NCI-H2081 treated with DMSO at 0.1 percent for 48 hours (cell line): Measurements from ENCODE around the gene NUDT1.

Experiments
- DNase-seq: peaks from one replicate; lab custom pipeline; 2025; lab: John Stamatoyannopoulos, UW

NUDT1 gene

DNA sequence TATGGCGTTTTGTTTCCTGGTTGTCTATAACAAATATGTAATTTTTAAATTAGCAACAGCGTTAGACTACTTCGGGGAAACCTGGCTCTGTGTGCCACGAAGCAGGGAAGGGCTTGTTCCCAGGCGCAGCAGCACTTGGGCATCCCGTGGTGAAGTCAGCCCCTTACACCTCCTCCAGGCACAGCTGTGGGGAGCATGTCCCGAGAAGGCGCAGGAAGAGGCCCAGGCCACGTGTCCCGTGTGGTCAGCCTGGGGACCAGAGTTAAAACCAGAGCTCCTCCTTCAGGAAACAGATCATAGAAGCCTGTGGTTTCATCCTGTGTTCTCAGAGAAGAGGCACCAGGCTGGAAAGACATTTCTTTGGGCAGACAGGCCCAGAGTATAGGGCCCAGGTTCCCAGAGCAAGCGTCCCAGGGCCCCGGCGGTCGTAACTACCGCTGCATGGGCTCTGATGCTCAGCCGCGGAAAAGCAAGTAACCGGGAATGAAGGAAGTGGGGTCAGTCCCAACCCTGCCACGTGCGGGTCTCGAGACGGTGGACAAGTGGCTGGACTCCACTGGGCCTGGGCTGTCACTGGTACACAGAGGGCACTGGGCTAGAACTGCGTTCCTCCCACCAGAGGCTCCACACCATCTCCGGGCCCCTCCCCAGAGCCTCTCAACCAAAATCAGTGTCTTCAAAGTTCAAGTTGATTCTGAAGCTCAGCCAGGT, 7.1 kb downstream of the NUDT1 start:
- no peak for DNase-seq

- no peak for DNase-seq
These were observed 7.8 kb downstream of the NUDT1 start for GRCh38 chr7:2249744-2250323.

DNA sequence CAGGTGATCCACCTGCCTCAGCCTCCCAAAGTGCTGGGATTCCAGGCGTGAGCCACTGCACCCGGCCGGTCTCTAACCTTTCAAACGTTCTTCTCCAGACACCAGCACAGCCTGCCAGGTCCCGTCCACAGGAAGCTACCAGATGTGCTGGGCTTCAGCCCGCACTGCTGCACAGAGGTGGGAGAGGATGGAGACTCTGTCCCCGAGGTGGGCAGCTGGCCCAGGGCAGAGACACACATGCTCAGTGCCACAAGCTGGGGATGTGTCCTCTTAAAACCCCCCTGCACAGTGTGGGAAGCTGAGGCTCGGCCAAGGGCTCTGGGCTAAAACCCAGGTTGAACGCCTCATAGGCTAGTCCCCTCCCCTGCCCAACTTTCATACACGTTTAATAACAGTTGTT, 9.4 kb downstream of the NUDT1 start:
- DNase-seq = no peak

GRCh38 chr7:2251841-2252771, 10.1 kb downstream of the NUDT1 start:
- DNase-seq = no peak

GRCh38 chr7:2253021-2253420, 11.0 kb downstream of the NUDT1 start:
- no peak for DNase-seq

GRCh38 chr7:2253525-2254244, 11.7 kb downstream of the NUDT1 start:
- DNase-seq = no peak

DNA sequence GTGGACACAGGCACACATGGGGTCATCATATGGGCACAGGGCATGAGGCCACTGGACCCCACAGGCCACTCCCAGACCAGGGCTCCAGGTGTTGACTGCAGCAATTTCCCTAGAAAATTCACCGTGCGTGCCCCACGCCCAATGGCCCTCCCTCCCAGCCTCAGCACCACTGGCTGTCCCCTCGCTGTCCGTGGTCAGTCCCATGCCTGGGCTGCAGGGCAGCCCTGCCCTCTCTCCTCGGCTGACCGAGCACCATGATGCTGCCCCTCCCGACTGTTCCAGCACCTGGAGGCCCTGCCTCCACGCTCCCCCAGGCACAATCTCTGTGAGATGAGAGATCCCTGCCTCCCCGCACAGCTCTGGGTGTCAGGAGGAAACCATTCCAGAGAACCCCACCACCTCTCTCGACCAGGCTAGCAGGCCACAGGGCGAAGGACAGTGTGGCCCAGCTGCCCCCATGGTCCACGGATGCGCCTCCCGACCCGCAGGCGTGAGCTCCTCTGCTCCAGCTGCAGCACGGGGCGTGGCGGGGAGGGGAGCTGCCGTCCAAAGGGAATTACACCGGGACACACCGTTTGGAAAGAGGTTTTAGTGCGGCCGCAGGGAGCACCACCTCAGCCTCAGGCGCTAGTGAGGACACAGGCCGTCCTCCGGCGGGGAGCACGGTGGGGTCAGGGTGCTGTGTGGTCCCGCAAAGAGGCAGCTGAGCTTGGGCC, 12.6 kb downstream of the NUDT1 start:
- no peak for DNase-seq

DNA sequence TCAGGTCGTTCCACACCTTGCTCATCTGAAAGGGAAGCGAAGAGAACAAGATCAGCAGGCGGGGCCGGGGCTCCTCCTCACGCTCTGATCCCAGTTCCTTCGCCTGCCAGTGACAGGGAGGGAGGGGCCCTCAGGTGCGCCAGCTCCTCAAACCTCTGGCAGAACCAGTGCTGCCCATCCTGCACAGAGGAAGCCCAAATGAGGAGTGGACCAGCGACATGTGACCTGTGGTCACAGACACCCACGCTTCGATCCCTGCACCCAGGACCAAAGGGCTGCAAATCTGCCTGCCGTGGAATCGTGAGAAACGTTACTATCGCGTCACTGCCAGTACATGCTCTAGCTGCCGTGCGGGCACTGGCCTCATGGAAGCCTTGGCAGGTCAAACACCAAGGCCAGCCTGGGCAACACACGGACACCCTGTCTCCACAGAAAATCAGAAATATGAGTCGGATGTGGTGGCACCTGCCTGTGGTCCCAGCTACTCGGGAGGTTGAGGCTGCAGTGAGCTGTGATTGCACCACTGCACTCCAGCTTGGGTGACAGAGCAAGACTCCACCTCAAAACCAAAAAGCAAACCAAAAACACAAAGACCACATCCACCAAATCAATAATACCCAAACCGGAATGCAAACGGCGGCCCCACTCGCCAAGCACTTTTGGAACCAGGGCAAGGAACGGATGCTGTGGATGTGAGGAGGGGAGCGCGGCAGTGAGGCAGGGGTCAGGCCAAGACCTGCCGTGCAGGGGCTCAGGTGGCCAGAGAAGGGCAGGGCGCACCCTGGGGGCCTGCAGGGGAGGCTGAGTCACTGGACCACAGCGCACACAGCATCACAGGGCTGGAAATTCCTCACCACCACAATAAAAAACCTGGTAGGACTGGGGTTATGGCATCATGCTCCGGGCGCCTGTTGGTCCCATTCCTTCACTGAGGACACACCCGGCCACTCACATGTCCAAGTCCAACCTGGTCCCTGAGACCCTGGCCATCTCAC, 13.4 kb downstream of the NUDT1 start:
- DNase-seq = no peak

DNA sequence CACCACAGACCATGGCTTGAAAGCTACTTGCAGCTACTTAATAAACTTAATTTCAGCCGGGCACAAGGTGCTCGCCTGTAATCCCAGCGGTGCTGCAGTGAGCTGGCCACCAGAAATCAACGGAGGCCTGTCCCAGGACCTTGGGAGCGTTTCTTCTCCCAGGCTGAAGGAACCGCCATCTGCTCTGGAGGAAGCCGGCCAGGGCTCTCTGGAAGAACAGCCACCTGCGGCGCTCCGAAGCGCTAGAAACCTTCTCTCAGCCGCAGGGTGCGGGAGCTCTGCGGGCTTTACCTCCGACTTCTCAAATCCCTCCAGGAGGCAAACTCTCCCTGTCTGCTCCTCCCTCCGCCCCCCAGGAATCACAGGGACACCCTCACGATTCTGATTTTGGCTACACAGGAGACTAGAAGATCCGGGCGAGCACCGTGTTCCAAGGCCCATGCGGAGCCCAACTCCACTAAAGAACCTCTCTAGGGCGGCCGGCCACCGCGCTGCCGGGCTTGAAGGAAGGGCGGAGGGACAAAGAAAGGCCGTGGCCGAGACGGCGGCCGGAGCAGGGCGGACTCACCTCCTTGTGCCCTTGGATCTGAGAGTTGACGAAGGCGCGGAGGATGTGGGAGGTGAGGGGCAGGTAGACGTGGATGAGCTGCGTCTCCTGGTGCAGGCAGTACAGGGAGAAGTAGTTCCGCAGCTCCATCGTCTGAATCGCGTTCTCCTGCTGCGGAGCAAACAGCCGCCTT, 14.4 kb downstream of the NUDT1 start:
- no peak for DNase-seq

DNA sequence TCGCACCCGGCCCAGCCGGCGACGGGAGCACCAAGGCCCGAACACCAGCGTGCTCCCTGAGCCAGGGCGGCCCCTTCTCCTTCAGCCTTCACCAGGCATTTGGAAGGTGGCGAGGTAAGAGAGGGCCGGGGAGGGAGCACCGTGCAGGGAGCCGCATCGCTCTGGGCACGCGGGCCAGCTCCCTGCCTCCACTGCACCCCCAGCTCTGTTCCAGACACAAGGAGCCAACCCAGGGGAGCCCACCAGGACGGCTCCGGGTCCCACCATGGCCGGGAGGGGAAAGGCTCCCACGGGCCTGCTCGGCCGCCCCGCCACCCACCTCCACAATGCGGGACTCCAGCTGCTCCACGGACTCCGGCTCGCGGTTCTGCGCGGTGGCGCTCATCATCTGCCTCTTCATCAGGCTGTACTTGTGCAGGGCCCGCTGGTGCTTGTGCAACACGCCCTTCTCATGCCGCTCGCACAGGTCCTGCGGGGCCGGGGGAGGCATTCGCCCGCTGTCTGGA, 15.1 kb downstream of the NUDT1 start:
- DNase-seq = no peak

GRCh38 chr7:2257651-2258050, 15.6 kb downstream of the NUDT1 start:
- no peak for DNase-seq

GRCh38 chr7:2258661-2259365, 16.8 kb downstream of the NUDT1 start:
- DNase-seq = no peak

GRCh38 chr7:2259480-2259879, 17.5 kb downstream of the NUDT1 start:
- DNase-seq = no peak

GRCh38 chr7:2260820-2261219, 18.8 kb downstream of the NUDT1 start:
- DNase-seq = peak; percentile 10

- DNase-seq = no peak
These were observed 19.6 kb downstream of the NUDT1 start for GRCh38 chr7:2261611-2262010.

DNA sequence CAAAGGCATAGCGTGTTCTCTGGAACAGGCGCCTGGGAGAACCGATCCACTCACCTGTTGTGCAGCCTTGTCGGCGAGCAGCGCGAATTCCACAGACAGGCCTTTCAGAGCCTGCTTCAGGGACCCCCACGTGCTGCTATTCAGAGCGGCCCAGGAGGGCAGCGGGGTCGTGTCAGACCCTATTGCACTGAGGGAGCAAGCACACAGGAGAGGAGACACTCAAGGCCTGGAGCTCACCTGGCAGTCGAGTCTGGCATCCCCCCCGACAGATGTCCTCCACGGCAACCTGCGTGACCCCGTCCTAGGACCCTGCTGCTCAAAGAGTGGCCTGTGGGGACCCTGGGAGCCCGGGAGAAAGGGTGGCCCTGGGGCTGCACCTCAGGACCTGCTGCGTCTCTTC, 21.1 kb downstream of the NUDT1 start:
- DNase-seq = no peak

- no peak for DNase-seq
These were observed 22.1 kb downstream of the NUDT1 start for GRCh38 chr7:2264158-2264557.

DNA sequence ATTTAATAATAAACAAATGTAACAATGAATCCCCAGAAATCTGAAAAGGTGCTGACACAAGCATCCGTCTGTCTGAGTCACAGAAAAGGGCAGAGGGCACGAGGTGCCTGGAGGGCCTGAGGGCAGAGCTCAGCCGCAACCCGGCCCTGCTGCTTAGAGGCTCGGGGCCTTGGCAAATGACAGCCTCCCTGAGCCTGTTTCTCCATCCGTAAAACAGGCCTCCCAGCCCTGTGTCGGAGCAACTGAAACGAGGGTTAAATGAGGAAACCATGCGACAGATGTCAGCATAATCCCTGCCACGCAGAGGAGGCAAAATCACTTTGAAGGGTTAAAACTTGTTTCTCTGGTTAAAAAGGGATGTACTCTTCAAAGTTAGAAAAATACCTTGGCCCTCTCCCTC, 24.9 kb downstream of the NUDT1 start:
- no peak for DNase-seq
